ENCODE data around the gene OSGIN1. TPM values are rescaled to one million over a fixed set of nuclear protein-coding genes. Genes with fewer than 3 reads are reported as not detected.
A peak's percentile ranks its signal among the peaks of the same experiment; 100 is the strongest.

Gene OSGIN1
- total RNA-seq, 6 experiments from 2014 or later: 40.1 to 170 (median 53.9) TPM

DNA sequence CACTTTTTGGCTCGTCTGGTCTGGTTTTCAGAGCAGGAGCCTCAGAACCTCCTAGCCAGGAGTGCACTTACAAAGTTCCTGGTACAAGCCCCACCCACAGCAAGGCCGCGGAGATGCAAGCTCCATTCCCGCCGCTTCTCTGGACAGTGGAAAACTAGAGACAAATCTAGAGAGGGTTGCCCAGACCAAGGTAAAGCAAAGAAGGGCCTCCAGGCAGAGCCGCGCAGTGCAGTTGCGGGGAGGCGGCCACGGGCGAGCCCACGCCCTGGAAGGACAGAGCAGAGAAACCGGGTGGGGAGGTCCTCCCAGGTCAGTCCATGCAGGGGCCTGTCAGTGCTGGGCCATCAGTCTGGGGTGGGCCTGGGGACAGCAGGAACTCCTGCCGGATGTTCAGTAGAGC, 11.0 kb upstream of the OSGIN1 start:
- Histone ChIP-seq H3K9me3 (no peaks in the 10 kb centered on the region), H3K4me3 (no peak overlapping the region), H3K27me3 (no peaks in the 10 kb centered on the region), H3K36me3 (no peaks in the 10 kb centered on the region), H3K27ac (peak overlapping the region in 2 of 3 donors; percentile 63 to 83), H3K4me1 (peaks cover 0 to 68% (median 33%) of the 10 kb centered on the region in 4 donors)
- intact Hi-C loops (cut with DNase I): no loop called here
- no peak for TF ChIP-seq POLR2A (IDR thresholded peaks at IDR 0.05)
- TF ChIP-seq, protein P1, sequence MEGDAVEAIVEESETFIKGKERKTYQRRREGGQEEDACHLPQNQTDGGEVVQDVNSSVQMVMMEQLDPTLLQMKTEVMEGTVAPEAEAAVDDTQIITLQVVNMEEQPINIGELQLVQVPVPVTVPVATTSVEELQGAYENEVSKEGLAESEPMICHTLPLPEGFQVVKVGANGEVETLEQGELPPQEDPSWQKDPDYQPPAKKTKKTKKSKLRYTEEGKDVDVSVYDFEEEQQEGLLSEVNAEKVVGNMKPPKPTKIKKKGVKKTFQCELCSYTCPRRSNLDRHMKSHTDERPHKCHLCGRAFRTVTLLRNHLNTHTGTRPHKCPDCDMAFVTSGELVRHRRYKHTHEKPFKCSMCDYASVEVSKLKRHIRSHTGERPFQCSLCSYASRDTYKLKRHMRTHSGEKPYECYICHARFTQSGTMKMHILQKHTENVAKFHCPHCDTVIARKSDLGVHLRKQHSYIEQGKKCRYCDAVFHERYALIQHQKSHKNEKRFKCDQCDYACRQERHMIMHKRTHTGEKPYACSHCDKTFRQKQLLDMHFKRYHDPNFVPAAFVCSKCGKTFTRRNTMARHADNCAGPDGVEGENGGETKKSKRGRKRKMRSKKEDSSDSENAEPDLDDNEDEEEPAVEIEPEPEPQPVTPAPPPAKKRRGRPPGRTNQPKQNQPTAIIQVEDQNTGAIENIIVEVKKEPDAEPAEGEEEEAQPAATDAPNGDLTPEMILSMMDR (IDR thresholded peaks at IDR 0.05): no peak
- DNase-seq (peak in 1 of 3 donors; percentile 49), ATAC-seq (no peak)
- WGBS (ENCODE audit: insufficient coverage, low coverage, low lambda C conversion rate, missing lambda C conversion rate): 0% methylated on average over 1 of the region's 14 CpGs

DNA sequence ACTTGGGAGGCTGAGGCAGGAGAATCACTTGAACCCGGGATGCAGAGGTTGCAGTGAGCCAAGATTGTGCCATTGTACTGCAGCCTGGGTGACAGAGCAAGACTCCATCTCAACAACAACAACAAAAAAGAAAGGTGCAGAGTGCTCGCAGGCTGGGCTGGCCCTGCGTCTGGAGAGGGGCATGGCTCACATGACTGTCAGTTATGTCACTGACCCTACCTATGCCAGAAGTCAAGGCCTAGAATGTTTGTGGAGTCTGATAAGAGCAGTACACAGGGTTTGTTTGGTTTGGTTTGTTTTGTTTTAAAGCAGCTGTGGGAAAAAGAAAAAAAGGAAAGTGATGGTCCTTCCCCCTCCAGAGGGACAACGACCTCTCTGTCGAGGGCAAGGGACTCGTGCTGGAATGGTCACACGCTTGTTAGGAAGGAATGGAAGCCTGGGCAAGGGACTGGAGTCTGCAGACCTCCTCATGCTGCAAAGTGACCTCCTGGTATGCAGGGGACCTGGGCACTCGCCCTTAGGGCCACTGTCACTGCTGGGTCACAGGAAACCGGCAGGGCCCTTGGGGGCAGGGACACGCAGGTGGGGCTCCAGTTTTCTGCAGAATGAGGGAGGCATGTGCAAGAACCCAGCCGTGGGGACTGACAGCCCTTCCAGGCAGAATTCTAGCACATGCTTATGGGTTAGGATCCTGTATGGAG, 10.1 kb upstream of the OSGIN1 start:
- WGBS (ENCODE audit: insufficient coverage, low coverage, low lambda C conversion rate, missing lambda C conversion rate): 13% methylated on average over 8 of the region's 11 CpGs

DNA sequence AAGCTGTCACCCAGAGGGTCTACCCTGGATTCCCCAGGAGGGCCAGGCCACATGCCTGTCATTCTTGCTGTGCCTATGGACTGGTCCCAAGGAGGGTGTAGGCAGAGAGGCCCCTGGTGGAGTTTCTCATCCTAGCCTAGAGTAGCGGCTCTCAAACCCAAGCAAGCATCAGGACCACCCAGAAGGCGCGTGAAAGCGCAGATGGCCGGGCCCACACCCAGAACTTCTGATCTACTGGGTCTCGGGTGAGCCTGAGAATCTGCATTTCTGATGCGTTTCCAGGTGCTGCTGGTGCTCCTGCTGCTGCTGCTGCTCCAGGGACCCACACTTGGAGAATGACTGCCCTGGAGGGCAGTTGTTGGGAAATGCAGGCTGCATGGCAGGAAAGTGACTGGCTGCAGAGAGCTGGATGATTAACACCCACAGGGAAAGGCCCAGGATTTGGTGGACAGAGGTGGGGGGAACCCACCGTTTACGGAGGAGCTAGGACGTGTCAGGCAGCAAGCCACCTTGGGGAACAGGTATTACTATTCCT, 9.5 kb upstream of the OSGIN1 start:
- H3K9me3 ChIP-seq: no peaks in the 10 kb centered on the region
- H3K27ac ChIP-seq: peak overlapping the region; percentile 43 to 83 (median 63)
- ATAC-seq: peak; percentile 8 to 42 (median 17)
- H3K36me3 ChIP-seq: no peaks in the 10 kb centered on the region
- DNase-seq: peak in 1 of 3 donors; percentile 59
- no peak for TF ChIP-seq POLR2A (IDR thresholded peaks at IDR 0.05)
- TF ChIP-seq, protein P1 (IDR thresholded peaks at IDR 0.05): no peak
- H3K4me1 ChIP-seq: peaks cover 0 to 75% (median 37%) of the 10 kb centered on the region in 4 donors
- WGBS (ENCODE audit: insufficient coverage, low coverage, low lambda C conversion rate, missing lambda C conversion rate): 45% methylated on average over 3 of the region's 10 CpGs
- intact Hi-C loops (cut with DNase I): no loop called here
- H3K4me3 ChIP-seq: peak overlapping the region in 2 of 3 donors; percentile 34 to 39
- no peaks in the 10 kb centered on the region for H3K27me3 ChIP-seq

More for the DNA sequence above, 10.1 kb upstream of the OSGIN1 start:
- peak overlapping the region; percentile 31 to 83 (median 63) for H3K27ac ChIP-seq
- no peaks in the 10 kb centered on the region for H3K36me3 ChIP-seq
- H3K9me3 ChIP-seq: no peaks in the 10 kb centered on the region
- peak overlapping the region in 2 of 3 donors; percentile 34 to 39 for H3K4me3 ChIP-seq
- DNase-seq: peak in 2 of 3 donors; percentile 82 to 86
- TF ChIP-seq, protein P1 (IDR thresholded peaks at IDR 0.05): no peak
- TF ChIP-seq POLR2A (IDR thresholded peaks at IDR 0.05): no peak
- H3K4me1 ChIP-seq: peaks cover 0 to 75% (median 37%) of the 10 kb centered on the region in 4 donors
- ATAC-seq: peak; percentile 49 to 84 (median 70)
- intact Hi-C loops (cut with DNase I): no loop called here
- no peaks in the 10 kb centered on the region for H3K27me3 ChIP-seq

DNA sequence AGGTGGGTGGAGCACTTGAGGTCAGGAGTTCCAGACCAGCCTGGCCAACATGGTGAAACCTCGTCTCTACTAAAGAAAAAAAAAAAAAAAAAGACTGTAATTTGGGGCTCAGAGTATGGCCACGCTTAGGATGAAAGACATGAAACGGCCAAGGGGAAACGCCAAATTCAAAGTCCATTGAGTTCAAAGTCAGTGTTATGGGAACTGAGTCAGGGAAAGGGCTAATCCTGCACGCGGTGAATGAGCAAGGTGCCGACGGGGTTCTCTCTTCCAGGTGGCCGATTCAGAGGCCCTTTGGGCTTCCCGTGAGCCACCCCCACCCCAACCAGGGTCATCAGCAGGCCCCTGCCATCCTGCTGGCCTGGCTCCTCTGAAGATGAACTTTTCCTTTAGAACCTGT, 7.5 kb upstream of the OSGIN1 start:
- intact Hi-C loops (cut with DNase I): no loop called here
- H3K9me3 ChIP-seq: no peaks in the 10 kb centered on the region
- H3K36me3 ChIP-seq: no peaks in the 10 kb centered on the region
- peak overlapping the region in 2 of 3 donors; percentile 22 to 59 for H3K4me3 ChIP-seq
- peaks cover 0 to 83% (median 36%) of the 10 kb centered on the region in 4 donors for H3K4me1 ChIP-seq
- WGBS (ENCODE audit: insufficient coverage, low coverage, low lambda C conversion rate, missing lambda C conversion rate): 32% methylated on average over 10 of the region's 10 CpGs
- H3K27me3 ChIP-seq: no peaks in the 10 kb centered on the region
- DNase-seq: no peak
- TF ChIP-seq, protein P1 (IDR thresholded peaks at IDR 0.05): no peak
- TF ChIP-seq POLR2A (IDR thresholded peaks at IDR 0.05): no peak
- H3K27ac ChIP-seq: peak overlapping the region; percentile 68 to 83 (median 78)
- no peak for ATAC-seq

Data from right lobe of liver (tissue), 6 donors.